GM23338 (cell line): ENCODE results near the gene ROBO1. TPM values are rescaled to one million over a fixed set of nuclear protein-coding genes. Genes with fewer than 3 reads are reported as not detected.

Experiments used
- ATAC-seq: fragments of 200-7000 bp; cut with Tn5 transposase; 3 replicates; pipeline ENCODE4 v1.9.1; 2020
- DNase-seq: peaks from one replicate; pipeline ENCODE4 v3.0.0-alpha.2; 2015; ENCODE audit warnings: low spot score
- H2AFZ ChIP-seq: fragments of 200-600 bp; sonication (generic); 2 replicates; pipeline ENCODE4 v1.8.0; 2016; ENCODE audit warnings: antibody characterized with exemption, mild to moderate bottlenecking, moderate library complexity
- H3F3A ChIP-seq: fragments of 200-600 bp; sonication (generic); replicated peaks from 2 replicates; pipeline ENCODE4 v1.8.0; 2017; ENCODE audit warnings: antibody characterized with exemption, mixed run types, low read depth
- H3K27ac ChIP-seq: fragments of 200-600 bp; sonication (generic); 2 replicates; pipeline ENCODE4 v1.6.1; 2016; ENCODE audit warnings: low read depth
- H3K27me3 ChIP-seq: fragments of 200-600 bp; sonication (generic); 2 replicates; pipeline ENCODE4 v1.8.0; 2016; ENCODE audit warnings: mild to moderate bottlenecking, mixed run types, moderate library complexity; ENCODE audit not compliant: insufficient read depth
- H3K36me3 ChIP-seq: fragments of 200-600 bp; sonication (generic); 2 replicates; pipeline ENCODE4 v1.8.0; 2016; ENCODE audit warnings: mild to moderate bottlenecking; ENCODE audit not compliant: insufficient read depth
- H3K4me1 ChIP-seq: fragments of 200-600 bp; sonication (generic); 2 replicates; pipeline ENCODE4 v1.8.0; 2016; ENCODE audit warnings: mild to moderate bottlenecking, moderate library complexity; ENCODE audit not compliant: insufficient read depth
- H3K4me2 ChIP-seq: fragments of 200-600 bp; sonication (generic); 2 replicates; pipeline ENCODE4 v1.7.1; 2017; ENCODE audit warnings: mixed run types
- H3K4me3 ChIP-seq: fragments of 200-600 bp; sonication (generic); 2 replicates; pipeline ENCODE4 v1.6.1; 2016; ENCODE audit warnings: mixed run types
- H3K79me2 ChIP-seq: fragments of 200-600 bp; sonication (generic); replicated peaks from 2 replicates; pipeline ENCODE4 v1.8.0; 2017; ENCODE audit warnings: mild to moderate bottlenecking; ENCODE audit not compliant: insufficient read depth
- H3K9me2 ChIP-seq: fragments of 200-600 bp; sonication (generic); 2 replicates; pipeline ENCODE4 v1.8.0; 2017; ENCODE audit not compliant: insufficient read depth
- H4K20me1 ChIP-seq: fragments of 200-600 bp; sonication (generic); replicated peaks from 2 replicates; pipeline ENCODE4 v1.8.0; 2017; ENCODE audit warnings: mild to moderate bottlenecking; ENCODE audit not compliant: insufficient read depth
- H3K27ac Mint-ChIP-seq: 2 replicates; pipeline ENCODE4 v1.8.0; 2020; ENCODE audit warnings: inconsistent platforms, mild to moderate bottlenecking, moderate library complexity, mixed read lengths
- H3K27me3 Mint-ChIP-seq: 3 replicates; pipeline ENCODE4 v1.8.0; 2022; ENCODE audit warnings: low read depth, mild to moderate bottlenecking, moderate library complexity, mixed read lengths, inconsistent platforms; ENCODE audit not compliant: insufficient read depth, poor library complexity
- H3K36me3 Mint-ChIP-seq: 3 replicates; pipeline ENCODE4 v1.8.0; 2021; ENCODE audit warnings: low read depth, mild to moderate bottlenecking, inconsistent platforms, moderate library complexity, mixed read lengths
- H3K4me1 Mint-ChIP-seq: 3 replicates; pipeline ENCODE4 v1.8.0; 2020; ENCODE audit warnings: mild to moderate bottlenecking, inconsistent platforms, mixed read lengths
- H3K4me3 Mint-ChIP-seq: 3 replicates; pipeline ENCODE4 v1.8.0; 2021; ENCODE audit warnings: moderate library complexity, mild to moderate bottlenecking, inconsistent platforms, mixed read lengths
- H3K9me3 Mint-ChIP-seq: 3 replicates; pipeline ENCODE4 v1.8.0; 2020; ENCODE audit warnings: moderate library complexity, mild to moderate bottlenecking, inconsistent platforms, mixed read lengths
- CREB1 ChIP-seq: fragments of 250-450 bp; sonication (Bioruptor Pico); IDR thresholded peaks from 2 replicates; pipeline ENCODE4 v1.5.0; 2020; ENCODE audit warnings: low read depth, mild to moderate bottlenecking, moderate library complexity
- EZH2phosphoT487 ChIP-seq: fragments of 200-600 bp; sonication (generic); IDR thresholded peaks from one replicate; pipeline ENCODE4 v1.8.1; 2018; ENCODE audit warnings: antibody characterized with exemption; ENCODE audit not compliant: unreplicated experiment
- JUNB ChIP-seq: IDR thresholded peaks from one replicate; pipeline ENCODE4 v1.6.1; 2016; ENCODE audit warnings: antibody characterized with exemption; ENCODE audit not compliant: unreplicated experiment
- POLR2AphosphoS5 ChIP-seq: IDR thresholded peaks from 2 replicates; pipeline ENCODE4 v1.6.1; 2016; ENCODE audit warnings: antibody characterized with exemption, low read depth
- STAT1 ChIP-seq: IDR thresholded peaks from one replicate; pipeline ENCODE4 v1.6.1; 2016; ENCODE audit warnings: antibody characterized with exemption; ENCODE audit not compliant: unreplicated experiment
- ZNF114 ChIP-seq: fragments of 250-450 bp; sonication (Bioruptor Pico); IDR thresholded peaks from 2 replicates; pipeline ENCODE4 v1.5.0; 2020; ENCODE audit warnings: mild to moderate bottlenecking, moderate library complexity
- ZNF331 ChIP-seq: fragments of 250-450 bp; sonication (Bioruptor Pico); IDR thresholded peaks from 2 replicates; pipeline ENCODE4 v1.5.0; 2020; ENCODE audit warnings: low read depth, mild to moderate bottlenecking, moderate library complexity
- polyA plus RNA-seq: library from polyadenylated mRNA; unstranded; fragments of >200 nt; fragmentation: Nextera tagmentation; extraction: Ambion mirVana; gene quantifications from 2 replicates; pipeline ENCODE4 v1.2.1, GENCODE V29; 2016
- total RNA-seq: library from RNA; depleted of rRNA; stranded (reverse); fragments of >200 nt; shearing (Covaris generic); gene quantifications from 2 replicates; pipeline ENCODE4 v1.2.3, GENCODE V29; 2014
- TF ChIP-seq, protein P1 (sequence below), 2 experiments: fragments of 200-600 bp in 1 of 2; sonication (generic) in 1 of 2; conservative IDR thresholded peaks; 2 replicates each; pipeline versions ENCODE4 v1.5.1 to v1.6.1; 2016 to 2017; ENCODE audit warnings: antibody characterized with exemption in 2 of 2, low read depth in 2 of 2, mild to moderate bottlenecking in 2 of 2, moderate library complexity in 1 of 2
- TF ChIP-seq, protein P2 (sequence below): fragments of 250-450 bp; sonication (Bioruptor Pico); IDR thresholded peaks from 2 replicates; pipeline ENCODE4 v1.5.0; 2020; ENCODE audit warnings: mild to moderate bottlenecking, moderate library complexity
- TF ChIP-seq, protein P3 (sequence below): IDR thresholded peaks from 2 replicates; pipeline ENCODE4 v1.6.1; 2016; ENCODE audit warnings: antibody characterized with exemption

The ROBO1 gene
- total and polyA plus RNA-seq, 2 experiments from 2014 or later = 19.2 to 78.3 TPM

DNA sequence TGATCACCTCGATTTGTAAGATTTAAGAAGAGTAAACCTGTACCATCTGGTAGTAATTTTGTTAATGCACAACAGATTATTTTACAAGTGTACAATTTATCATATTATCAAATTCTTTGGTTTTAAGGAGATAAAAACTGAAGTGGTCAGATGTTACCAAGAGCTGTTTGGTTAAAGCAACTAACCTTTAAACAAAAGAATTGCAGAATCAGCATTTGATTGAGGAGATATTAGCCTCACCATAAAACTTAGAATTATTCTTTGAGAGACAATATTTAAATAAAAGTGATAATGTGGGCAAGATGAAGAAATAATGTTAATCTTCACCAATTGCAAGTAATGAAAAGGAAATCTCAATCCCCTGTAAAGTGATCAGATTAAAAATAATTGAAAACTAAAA lies 1034.9 kb downstream of the ROBO1 start (continued):
- TF ChIP-seq, protein P1, sequence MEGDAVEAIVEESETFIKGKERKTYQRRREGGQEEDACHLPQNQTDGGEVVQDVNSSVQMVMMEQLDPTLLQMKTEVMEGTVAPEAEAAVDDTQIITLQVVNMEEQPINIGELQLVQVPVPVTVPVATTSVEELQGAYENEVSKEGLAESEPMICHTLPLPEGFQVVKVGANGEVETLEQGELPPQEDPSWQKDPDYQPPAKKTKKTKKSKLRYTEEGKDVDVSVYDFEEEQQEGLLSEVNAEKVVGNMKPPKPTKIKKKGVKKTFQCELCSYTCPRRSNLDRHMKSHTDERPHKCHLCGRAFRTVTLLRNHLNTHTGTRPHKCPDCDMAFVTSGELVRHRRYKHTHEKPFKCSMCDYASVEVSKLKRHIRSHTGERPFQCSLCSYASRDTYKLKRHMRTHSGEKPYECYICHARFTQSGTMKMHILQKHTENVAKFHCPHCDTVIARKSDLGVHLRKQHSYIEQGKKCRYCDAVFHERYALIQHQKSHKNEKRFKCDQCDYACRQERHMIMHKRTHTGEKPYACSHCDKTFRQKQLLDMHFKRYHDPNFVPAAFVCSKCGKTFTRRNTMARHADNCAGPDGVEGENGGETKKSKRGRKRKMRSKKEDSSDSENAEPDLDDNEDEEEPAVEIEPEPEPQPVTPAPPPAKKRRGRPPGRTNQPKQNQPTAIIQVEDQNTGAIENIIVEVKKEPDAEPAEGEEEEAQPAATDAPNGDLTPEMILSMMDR (conservative IDR thresholded peaks at IDR 0.05; ENCODE audit: low read depth in 2 of 2) = no peak
- TF ChIP-seq EZH2phosphoT487 = no peak
- TF ChIP-seq STAT1 = no peak
- no peak for TF ChIP-seq CREB1 (CRISPR knock-in tag)
- TF ChIP-seq ZNF331 (CRISPR knock-in tag) = no peak
- TF ChIP-seq, protein P2, sequence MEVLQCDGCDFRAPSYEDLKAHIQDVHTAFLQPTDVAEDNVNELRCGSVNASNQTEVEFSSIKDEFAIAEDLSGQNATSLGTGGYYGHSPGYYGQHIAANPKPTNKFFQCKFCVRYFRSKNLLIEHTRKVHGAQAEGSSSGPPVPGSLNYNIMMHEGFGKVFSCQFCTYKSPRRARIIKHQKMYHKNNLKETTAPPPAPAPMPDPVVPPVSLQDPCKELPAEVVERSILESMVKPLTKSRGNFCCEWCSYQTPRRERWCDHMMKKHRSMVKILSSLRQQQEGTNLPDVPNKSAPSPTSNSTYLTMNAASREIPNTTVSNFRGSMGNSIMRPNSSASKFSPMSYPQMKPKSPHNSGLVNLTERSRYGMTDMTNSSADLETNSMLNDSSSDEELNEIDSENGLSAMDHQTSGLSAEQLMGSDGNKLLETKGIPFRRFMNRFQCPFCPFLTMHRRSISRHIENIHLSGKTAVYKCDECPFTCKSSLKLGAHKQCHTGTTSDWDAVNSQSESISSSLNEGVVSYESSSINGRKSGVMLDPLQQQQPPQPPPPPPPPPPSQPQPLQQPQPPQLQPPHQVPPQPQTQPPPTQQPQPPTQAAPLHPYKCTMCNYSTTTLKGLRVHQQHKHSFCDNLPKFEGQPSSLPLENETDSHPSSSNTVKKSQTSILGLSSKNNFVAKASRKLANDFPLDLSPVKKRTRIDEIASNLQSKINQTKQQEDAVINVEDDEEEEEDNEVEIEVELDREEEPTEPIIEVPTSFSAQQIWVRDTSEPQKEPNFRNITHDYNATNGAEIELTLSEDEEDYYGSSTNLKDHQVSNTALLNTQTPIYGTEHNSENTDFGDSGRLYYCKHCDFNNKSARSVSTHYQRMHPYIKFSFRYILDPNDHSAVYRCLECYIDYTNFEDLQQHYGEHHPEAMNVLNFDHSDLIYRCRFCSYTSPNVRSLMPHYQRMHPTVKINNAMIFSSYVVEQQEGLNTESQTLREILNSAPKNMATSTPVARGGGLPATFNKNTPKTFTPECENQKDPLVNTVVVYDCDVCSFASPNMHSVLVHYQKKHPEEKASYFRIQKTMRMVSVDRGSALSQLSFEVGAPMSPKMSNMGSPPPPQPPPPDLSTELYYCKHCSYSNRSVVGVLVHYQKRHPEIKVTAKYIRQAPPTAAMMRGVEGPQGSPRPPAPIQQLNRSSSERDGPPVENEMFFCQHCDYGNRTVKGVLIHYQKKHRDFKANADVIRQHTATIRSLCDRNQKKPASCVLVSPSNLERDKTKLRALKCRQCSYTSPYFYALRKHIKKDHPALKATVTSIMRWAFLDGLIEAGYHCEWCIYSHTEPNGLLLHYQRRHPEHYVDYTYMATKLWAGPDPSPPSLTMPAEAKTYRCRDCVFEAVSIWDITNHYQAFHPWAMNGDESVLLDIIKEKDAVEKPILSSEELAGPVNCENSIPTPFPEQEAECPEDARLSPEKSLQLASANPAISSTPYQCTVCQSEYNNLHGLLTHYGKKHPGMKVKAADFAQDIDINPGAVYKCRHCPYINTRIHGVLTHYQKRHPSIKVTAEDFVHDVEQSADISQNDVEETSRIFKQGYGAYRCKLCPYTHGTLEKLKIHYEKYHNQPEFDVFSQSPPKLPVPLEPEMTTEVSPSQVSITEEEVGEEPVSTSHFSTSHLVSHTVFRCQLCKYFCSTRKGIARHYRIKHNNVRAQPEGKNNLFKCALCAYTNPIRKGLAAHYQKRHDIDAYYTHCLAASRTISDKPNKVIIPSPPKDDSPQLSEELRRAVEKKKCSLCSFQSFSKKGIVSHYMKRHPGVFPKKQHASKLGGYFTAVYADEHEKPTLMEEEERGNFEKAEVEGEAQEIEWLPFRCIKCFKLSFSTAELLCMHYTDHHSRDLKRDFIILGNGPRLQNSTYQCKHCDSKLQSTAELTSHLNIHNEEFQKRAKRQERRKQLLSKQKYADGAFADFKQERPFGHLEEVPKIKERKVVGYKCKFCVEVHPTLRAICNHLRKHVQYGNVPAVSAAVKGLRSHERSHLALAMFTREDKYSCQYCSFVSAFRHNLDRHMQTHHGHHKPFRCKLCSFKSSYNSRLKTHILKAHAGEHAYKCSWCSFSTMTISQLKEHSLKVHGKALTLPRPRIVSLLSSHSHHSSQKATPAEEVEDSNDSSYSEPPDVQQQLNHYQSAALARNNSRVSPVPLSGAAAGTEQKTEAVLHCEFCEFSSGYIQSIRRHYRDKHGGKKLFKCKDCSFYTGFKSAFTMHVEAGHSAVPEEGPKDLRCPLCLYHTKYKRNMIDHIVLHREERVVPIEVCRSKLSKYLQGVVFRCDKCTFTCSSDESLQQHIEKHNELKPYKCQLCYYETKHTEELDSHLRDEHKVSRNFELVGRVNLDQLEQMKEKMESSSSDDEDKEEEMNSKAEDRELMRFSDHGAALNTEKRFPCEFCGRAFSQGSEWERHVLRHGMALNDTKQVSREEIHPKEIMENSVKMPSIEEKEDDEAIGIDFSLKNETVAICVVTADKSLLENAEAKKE (CRISPR knock-in tag) = no peak

DNA sequence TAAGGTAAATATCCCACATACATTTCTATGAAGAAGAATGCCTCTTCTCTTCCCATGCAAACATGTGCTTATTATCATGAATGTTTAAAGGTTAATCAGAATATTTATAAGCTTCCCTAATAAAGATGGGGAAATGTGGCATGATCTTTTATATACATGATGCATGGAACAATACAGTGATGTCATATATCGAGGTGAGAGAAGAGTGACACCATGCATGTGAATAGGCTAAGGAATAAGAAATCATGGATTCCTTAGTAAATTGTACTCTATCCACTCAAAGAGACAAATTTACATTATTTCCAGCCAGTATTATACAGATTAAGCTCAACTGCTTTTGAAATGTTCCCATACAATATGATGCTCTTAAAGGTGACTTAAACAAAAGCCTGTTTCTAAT lies 1035.3 kb downstream of the ROBO1 start:
- TF ChIP-seq JUNB (no peak), POLR2AphosphoS5 (no peak), CREB1 (CRISPR knock-in tag) (0 out of 2 replicates have a peak, but pooled peaks have one; percentile 20), EZH2phosphoT487 (no peak), STAT1 (no peak), ZNF114 (CRISPR knock-in tag) (no peak)
- TF ChIP-seq, protein P3, sequence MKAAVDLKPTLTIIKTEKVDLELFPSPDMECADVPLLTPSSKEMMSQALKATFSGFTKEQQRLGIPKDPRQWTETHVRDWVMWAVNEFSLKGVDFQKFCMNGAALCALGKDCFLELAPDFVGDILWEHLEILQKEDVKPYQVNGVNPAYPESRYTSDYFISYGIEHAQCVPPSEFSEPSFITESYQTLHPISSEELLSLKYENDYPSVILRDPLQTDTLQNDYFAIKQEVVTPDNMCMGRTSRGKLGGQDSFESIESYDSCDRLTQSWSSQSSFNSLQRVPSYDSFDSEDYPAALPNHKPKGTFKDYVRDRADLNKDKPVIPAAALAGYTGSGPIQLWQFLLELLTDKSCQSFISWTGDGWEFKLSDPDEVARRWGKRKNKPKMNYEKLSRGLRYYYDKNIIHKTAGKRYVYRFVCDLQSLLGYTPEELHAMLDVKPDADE = no peak
- no peaks in the 10 kb centered on the region for H3K27me3 ChIP-seq
- Mint-ChIP-seq H3K4me3 (no peak overlapping the region), H3K9me3 (no peaks in the 10 kb centered on the region), H3K4me1 (peaks cover 43% of the 10 kb centered on the region), H3K36me3 (no peaks in the 10 kb centered on the region), H3K27ac (peak overlapping the region; percentile 39; the same call in 1 of the 2 replicates), H3K27me3 (no peaks in the 10 kb centered on the region)
- H3K36me3 ChIP-seq = no peaks in the 10 kb centered on the region
- H2AFZ ChIP-seq = no peak overlapping the region
- no peaks in the 10 kb centered on the region for H3K79me2 ChIP-seq
- H3K4me3 ChIP-seq = no peak overlapping the region
- no peak overlapping the region for H3K27ac ChIP-seq
- ATAC-seq (no peak), DNase-seq (no peak)
- no peak overlapping the region for H3K4me2 ChIP-seq
- H3K4me1 ChIP-seq = peaks cover 25% of the 10 kb centered on the region
- no peaks in the 10 kb centered on the region for H3F3A ChIP-seq
- H4K20me1 ChIP-seq = no peaks in the 10 kb centered on the region
- no peaks in the 10 kb centered on the region for H3K9me2 ChIP-seq
